SK-N-MC (cell line): ENCODE measurements around the gene TINAG.
A peak's percentile ranks its signal among the peaks of the same experiment; 100 is the strongest.

Experiments
- DNase-seq: peaks from one replicate; pipeline ENCODE4 v3.0.0-alpha.2; 2011; ENCODE audit warnings: low read depth, low spot score
- H3K27ac ChIP-seq: fragments of 200-600 bp; sonication (generic); 2 replicates; pipeline ENCODE4 v1.5.1; 2016; ENCODE audit warnings: mixed run types
- H3K36me3 ChIP-seq: fragments of 200-600 bp; sonication (generic); 2 replicates; pipeline ENCODE4 v1.6.1; 2017; ENCODE audit warnings: antibody characterized with exemption, low read length, mixed read lengths; ENCODE audit not compliant: insufficient read depth
- H3K4me3 ChIP-seq: fragments of 200-600 bp; sonication (generic); 2 replicates; pipeline ENCODE4 v1.5.1; 2016
- H3K9ac ChIP-seq: fragments of 200-600 bp; sonication (generic); 2 replicates; pipeline ENCODE4 v1.8.0; 2017; ENCODE audit warnings: mixed run types, mixed read lengths; ENCODE audit not compliant: insufficient read length
- H3K9me3 ChIP-seq: fragments of 200-600 bp; sonication (generic); 2 replicates; pipeline ENCODE4 v1.6.1; 2017; ENCODE audit warnings: low read depth, mild to moderate bottlenecking, antibody characterized with exemption, low read length, moderate library complexity, mixed read lengths
- EZH2 ChIP-seq: fragments of 200-600 bp; sonication (generic); IDR thresholded peaks from one replicate; pipeline ENCODE4 v1.6.1; 2017; ENCODE audit warnings: antibody characterized with exemption
- FOXP2 ChIP-seq: optimal IDR thresholded peaks from 2 replicates; pipeline ENCODE3; 2011; ENCODE audit warnings: mild to moderate bottlenecking, moderate library complexity; ENCODE audit not compliant: insufficient read depth; ENCODE audit errors: extremely low read length, control extremely low read depth
- POLR2AphosphoS5 ChIP-seq: IDR thresholded peaks from 2 replicates; pipeline ENCODE4 v1.6.1; 2012; ENCODE audit warnings: mild to moderate bottlenecking, low read depth, low read length, borderline replicate concordance

Gene TINAG, protein sequence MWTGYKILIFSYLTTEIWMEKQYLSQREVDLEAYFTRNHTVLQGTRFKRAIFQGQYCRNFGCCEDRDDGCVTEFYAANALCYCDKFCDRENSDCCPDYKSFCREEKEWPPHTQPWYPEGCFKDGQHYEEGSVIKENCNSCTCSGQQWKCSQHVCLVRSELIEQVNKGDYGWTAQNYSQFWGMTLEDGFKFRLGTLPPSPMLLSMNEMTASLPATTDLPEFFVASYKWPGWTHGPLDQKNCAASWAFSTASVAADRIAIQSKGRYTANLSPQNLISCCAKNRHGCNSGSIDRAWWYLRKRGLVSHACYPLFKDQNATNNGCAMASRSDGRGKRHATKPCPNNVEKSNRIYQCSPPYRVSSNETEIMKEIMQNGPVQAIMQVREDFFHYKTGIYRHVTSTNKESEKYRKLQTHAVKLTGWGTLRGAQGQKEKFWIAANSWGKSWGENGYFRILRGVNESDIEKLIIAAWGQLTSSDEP

DNA sequence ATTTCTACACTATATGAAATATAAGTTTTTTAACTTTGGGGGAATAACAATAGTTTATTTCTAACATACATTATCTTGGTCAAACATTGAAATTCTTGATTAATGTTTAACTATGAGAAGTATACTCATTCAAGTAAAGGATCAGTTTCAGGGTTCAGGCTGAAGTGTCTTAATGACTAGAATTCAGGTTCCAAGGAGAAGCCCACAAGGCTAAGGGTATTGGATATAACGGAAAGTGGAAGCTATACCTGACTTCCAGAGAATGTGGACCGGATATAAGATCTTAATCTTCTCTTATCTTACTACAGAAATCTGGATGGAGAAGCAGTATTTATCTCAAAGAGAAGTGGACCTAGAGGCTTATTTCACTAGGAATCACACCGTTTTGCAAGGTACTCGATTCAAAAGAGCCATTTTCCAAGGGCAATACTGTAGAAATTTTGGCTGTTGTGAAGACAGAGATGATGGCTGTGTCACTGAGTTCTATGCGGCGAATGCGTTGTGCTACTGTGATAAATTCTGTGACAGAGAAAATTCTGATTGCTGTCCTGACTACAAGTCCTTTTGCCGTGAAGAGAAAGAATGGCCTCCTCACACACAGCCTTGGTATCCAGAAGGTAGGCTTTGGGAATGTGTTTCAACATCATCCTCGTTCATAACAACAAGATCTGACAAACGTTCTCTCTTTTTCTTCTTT, at the start of gene TINAG:
Gene TINAG, plus strand, starts transcription at position 153 of the 697 bp plus-strand sequence. Its CDS starts 110 bp downstream, at position 263.
- no peak for DNase-seq
- H3K27ac ChIP-seq = no peak within 1 kb of the TSS
- no peak within 1 kb of the TSS for H3K9ac ChIP-seq
- no peaks in the 10 kb centered on the region for H3K9me3 ChIP-seq
- H3K4me3 ChIP-seq = no peak within 1 kb of the TSS
- TF ChIP-seq FOXP2 (no peak), EZH2 (no peak), POLR2AphosphoS5 (no peak)
- no peaks in the 10 kb centered on the region for H3K36me3 ChIP-seq

DNA sequence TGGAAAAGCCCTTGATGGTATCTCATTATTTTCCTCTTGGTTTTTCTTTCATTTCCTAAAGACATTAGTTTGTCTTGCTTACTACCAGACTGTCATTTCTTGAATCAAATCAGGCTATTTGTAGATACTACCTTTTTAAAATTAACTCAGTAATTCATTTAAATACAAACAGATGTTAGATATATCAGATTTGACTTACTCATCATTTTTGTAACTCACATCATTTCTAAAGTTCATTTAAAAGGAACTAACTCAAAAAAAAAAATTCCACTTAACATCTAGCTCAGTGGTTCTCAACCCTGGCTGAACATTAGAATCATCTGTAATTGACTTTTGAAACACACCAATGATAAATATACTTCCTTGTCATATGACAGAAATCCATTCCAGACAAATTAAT, 48.2 kb upstream of the TINAG start:
- H3K27ac ChIP-seq = peak overlapping the region; percentile 58
- H3K9ac ChIP-seq = no peak overlapping the region
- DNase-seq = no peak
- TF ChIP-seq POLR2AphosphoS5 (no peak), FOXP2 (no peak), EZH2 (no peak)
- no peaks in the 10 kb centered on the region for H3K9me3 ChIP-seq
- H3K4me3 ChIP-seq = peak overlapping the region; percentile 20; the same call in 1 of the 2 replicates
- H3K36me3 ChIP-seq = no peaks in the 10 kb centered on the region

DNA sequence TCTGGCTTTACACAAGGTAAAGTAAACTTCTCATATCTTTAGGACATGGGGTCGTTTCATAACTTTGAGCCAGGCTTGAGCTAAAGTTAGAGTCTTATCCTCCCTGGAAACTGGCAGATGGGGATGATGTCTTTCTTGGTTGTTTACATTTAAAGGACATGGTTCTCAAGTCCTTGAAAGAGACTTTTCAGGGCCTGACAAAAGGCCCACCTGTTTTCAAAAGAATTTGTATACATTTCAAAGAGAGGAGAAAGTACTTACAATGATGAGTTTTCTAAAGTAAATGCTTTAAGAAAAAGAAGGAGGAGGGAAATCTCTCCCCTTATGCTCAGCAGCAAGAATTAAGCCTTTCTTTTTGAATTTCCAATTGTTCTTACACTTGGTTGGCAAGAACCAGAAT, 45.7 kb upstream of the TINAG start:
- H3K9me3 ChIP-seq = no peaks in the 10 kb centered on the region
- no peak for TF ChIP-seq POLR2AphosphoS5
- DNase-seq = no peak
- no peak overlapping the region for H3K4me3 ChIP-seq
- H3K27ac ChIP-seq = no peak overlapping the region
- H3K36me3 ChIP-seq = no peaks in the 10 kb centered on the region
- no peak overlapping the region for H3K9ac ChIP-seq

DNA sequence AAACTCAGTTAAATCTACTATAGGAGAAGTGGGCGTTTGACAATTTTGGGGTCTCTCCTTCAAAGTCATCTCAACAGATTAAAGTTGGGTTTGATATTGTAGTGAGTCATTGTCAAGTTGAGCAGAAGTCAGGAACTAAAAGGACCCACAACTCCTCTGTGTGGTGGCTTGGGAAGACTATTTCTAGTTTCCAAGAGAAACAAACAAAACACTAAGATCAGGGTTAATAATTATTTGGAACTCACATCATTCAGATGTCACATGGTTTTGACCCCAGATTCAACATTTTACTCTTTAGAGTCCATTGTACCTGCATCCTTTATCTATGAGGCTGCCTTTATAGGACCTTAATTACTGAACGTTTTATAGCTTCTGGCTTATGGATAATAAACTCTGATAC, 45.3 kb upstream of the TINAG start:
- no peak for DNase-seq
- H3K27ac ChIP-seq = no peak overlapping the region
- no peak overlapping the region for H3K4me3 ChIP-seq
- TF ChIP-seq EZH2 = no peak
- no peak for TF ChIP-seq FOXP2
- no peak for TF ChIP-seq POLR2AphosphoS5
- no peak overlapping the region for H3K9ac ChIP-seq
- no peaks in the 10 kb centered on the region for H3K9me3 ChIP-seq
- H3K36me3 ChIP-seq = no peaks in the 10 kb centered on the region

DNA sequence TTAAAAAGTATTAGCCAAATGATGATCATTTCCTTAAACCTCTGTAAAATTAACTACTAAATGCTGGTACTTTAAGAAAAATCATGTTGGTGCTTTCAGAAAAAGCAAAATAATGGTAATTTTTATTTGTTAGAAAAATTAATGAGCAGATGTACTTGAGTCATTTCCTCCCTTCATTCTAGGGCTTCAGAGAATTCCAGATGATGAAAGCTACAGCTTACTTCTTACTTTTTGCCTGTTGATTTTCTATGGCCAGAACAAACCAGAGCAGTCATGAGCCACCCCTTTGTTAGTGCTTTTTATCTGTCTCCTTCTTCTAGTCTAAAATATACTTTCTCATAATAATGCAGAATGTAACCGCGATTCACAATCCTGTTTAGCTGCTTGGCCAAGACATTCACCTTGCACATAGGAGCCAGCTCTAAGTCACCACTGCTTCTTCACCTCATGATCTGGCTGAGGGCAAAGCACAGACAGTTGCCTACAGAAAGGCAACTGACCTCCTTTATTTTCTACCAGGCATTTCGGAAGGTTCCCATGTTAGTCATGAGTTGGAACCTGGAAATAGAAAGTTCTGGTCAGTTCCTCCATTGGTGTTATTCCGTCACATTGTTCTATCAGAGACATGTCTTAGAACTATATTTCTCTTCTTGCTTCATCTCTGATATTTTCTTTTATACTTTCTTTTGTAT, 43.5 kb upstream of the TINAG start:
- no peak overlapping the region for H3K27ac ChIP-seq
- H3K9ac ChIP-seq = no peak overlapping the region
- H3K9me3 ChIP-seq = no peaks in the 10 kb centered on the region
- no peak overlapping the region for H3K4me3 ChIP-seq
- TF ChIP-seq EZH2 = no peak
- TF ChIP-seq FOXP2 = no peak
- no peak for TF ChIP-seq POLR2AphosphoS5
- no peak for DNase-seq
- H3K36me3 ChIP-seq = no peaks in the 10 kb centered on the region

DNA sequence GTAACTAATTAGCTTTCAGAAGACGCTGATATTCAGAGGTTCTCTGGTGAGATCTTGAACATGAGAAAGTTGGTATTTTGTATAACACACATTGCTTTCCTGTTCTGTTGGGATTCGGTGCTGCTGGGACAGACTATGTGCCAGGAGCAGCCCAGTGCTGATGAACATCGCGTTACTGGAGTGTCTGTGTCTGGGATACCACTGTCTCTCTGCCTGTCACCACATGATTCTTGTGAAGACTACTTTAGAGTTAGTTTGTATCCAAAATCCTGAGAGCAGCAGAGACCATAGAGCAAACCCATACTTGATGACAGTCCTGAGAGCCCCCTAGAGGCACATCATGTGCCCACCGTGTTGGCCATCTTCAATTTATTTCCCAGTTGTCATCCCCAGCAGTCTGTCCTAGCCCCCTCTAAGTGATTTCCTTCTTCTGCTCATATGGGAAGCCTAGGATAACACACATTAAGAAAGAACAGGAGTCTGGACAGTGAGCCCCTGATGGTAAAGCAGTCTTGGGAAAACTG, 41.8 kb upstream of the TINAG start:
- no peak for DNase-seq
- H3K4me3 ChIP-seq = no peak overlapping the region

DNA sequence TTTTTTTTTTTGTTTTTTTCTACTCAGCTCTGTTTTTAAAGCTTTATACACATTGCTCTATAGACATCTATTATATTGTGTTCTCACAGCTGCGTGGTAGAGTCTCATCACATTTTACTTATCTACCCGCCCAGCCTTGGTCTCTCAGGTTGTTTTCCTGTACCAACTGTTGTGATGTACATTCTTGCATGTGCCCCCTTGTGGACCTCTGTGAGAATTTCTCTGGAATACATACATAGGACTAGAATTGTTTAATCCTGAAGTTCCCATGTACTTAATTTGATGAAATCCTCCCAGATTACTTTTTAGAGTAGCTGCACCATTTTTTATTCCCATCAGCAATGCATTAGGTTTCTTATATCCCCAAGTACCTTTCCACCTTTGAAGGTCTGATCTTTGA, 40.4 kb upstream of the TINAG start:
- Histone ChIP-seq H3K9ac (no peak overlapping the region), H3K27ac (no peak overlapping the region), H3K4me3 (no peak overlapping the region), H3K9me3 (no peaks in the 10 kb centered on the region), H3K36me3 (no peaks in the 10 kb centered on the region)
- TF ChIP-seq EZH2 = no peak
- TF ChIP-seq FOXP2 = no peak
- no peak for TF ChIP-seq POLR2AphosphoS5
- DNase-seq = no peak

More for the DNA sequence above, 41.8 kb upstream of the TINAG start:
- Histone ChIP-seq H3K9me3 (no peaks in the 10 kb centered on the region), H3K27ac (no peak overlapping the region), H3K9ac (no peak overlapping the region), H3K36me3 (no peaks in the 10 kb centered on the region)
- no peak for TF ChIP-seq POLR2AphosphoS5
- no peak for TF ChIP-seq EZH2
- no peak for TF ChIP-seq FOXP2

DNA sequence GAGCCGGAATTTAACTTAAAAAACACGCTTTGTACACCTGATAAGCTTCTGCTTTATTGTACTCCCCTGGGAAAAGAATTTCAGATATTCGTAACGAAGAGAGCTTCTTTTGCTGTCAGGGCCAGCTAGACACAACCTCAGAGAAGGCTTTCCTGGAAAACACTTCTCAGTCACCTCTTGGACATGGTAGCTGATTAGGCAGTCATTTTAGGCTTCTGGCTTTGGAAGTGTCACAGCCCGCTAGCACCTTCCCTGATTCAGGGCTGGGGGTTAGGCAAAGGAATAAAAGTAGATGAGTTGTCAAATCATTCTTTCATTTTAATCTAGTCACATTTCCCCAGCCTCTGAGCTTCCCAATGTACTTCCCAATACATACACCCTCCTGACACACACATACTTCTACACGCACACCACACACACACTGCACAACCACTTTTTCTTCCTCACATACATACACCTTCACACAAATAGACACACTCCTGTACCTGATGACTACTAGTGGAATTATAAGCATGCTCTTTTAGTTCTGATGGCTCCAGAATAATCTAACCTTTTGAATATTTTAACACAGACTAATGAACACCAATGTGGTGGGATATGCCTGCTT, 34.9 kb upstream of the TINAG start:
- Histone ChIP-seq H3K27ac (no peak overlapping the region), H3K9me3 (no peaks in the 10 kb centered on the region; the same call in 1 of the 2 replicates), H3K36me3 (no peaks in the 10 kb centered on the region), H3K9ac (no peak overlapping the region), H3K4me3 (no peak overlapping the region)
- no peak for TF ChIP-seq POLR2AphosphoS5
- TF ChIP-seq FOXP2 = no peak
- no peak for TF ChIP-seq EZH2
- no peak for DNase-seq
